ENCODE data around the gene CCDC112. TPM values are rescaled to one million over a fixed set of nuclear protein-coding genes. Genes with fewer than 3 reads are reported as not detected.

Gene CCDC112
- polyA plus RNA-seq, 2 of the 4 experiments (the other 2 are of a cell fraction) = 5.8 to 8.6 TPM

GRCh38 chr5:115338851-115339250, 42.4 kb upstream of the CCDC112 start:
- ATAC-seq = no peak
- CTCF ChIA-PET = interaction anchor here (0.5 to 1.1 kb wide), 2 partner anchors 19 to 30 kb away, joined by 3 read pairs; no protein-coding TSS in a partner anchor
- WGBS (ENCODE audit: missing lambda C conversion rate) = 35% methylated on average over 3 of the region's 3 CpGs

GRCh38 chr5:115337882-115338281, 41.4 kb upstream of the CCDC112 start:
- no peak overlapping the region for H3K4me2 ChIP-seq
- ChIA-PET POLR2A (no interaction called here), CTCF (interaction anchor here (1.4 to 1.8 kb wide), 2 partner anchors 28 to 39 kb away, joined by 3 to 5 read pairs; no protein-coding TSS in a partner anchor)
- no peak for TF ChIP-seq CEBPB (IDR thresholded peaks at IDR 0.05)
- H3K27ac ChIP-seq = no peak overlapping the region
- WGBS (ENCODE audit: missing lambda C conversion rate) = 73% methylated on average over 1 of the region's 1 CpG
- ATAC-seq = no peak
- FAIRE-seq = no peak
- H3K9me3 ChIP-seq = no peaks in the 10 kb centered on the region
- H3K4me1 ChIP-seq = peaks cover 3% of the 10 kb centered on the region; the same call in 2 of the 3 replicates
- no peak for DNase-seq (ENCODE audit: low read depth in 1 of 2, low spot score in 1 of 2)
- H3K4me3 ChIP-seq = no peak overlapping the region

More at GRCh38 chr5:115338851-115339250, 42.4 kb upstream of the CCDC112 start:
- POLR2A ChIA-PET = no interaction called here
- H3K27ac ChIP-seq = no peak overlapping the region
- no peaks in the 10 kb centered on the region for H3K9me3 ChIP-seq
- no peak overlapping the region for H3K4me2 ChIP-seq
- DNase-seq (ENCODE audit: low read depth in 1 of 2, low spot score in 1 of 2) = no peak
- H3K4me1 ChIP-seq = peaks cover 13% of the 10 kb centered on the region; the same call in 2 of the 3 replicates
- TF ChIP-seq KDM5A (IDR thresholded peaks at IDR 0.05) (no peak), GATA3 (IDR thresholded peaks at IDR 0.05; ENCODE audit: borderline replicate concordance) (no peak), FOSB (CRISPR knock-in tag; IDR thresholded peaks at IDR 0.05) (no peak), EHMT2 (IDR thresholded peaks at IDR 0.05; ENCODE audit: low read depth) (no peak)
- no peak overlapping the region for H3K4me3 ChIP-seq
- no peak for FAIRE-seq

- H3K9me3 ChIP-seq = no peaks in the 10 kb centered on the region
- 94% methylated on average over 1 of the region's 1 CpG for WGBS (ENCODE audit: missing lambda C conversion rate)
- POLR2A ChIA-PET = no interaction called here
These were observed 40.5 kb upstream of the CCDC112 start for GRCh38 chr5:115336964-115337363.

More at GRCh38 chr5:115336964-115337363, 40.5 kb upstream of the CCDC112 start:
- no peak overlapping the region for H3K27ac ChIP-seq
- no peak for DNase-seq (ENCODE audit: low read depth in 1 of 2, low spot score in 1 of 2)
- TF ChIP-seq RFX5 (IDR thresholded peaks at IDR 0.05) (no peak), SMC3 (IDR thresholded peaks at IDR 0.05) (no peak), GATA3 (IDR thresholded peaks at IDR 0.05; ENCODE audit: borderline replicate concordance) (no peak), FOXS1 (CRISPR knock-in tag; IDR thresholded peaks at IDR 0.05) (no peak), HMGXB4 (CRISPR knock-in tag; IDR thresholded peaks at IDR 0.05; ENCODE audit: borderline replicate concordance) (no peak), ATOH8 (CRISPR knock-in tag; IDR thresholded peaks at IDR 0.05; ENCODE audit: low read depth) (no peak), CBX2 (IDR thresholded peaks at IDR 0.05; ENCODE audit: borderline replicate concordance, low read depth) (no peak), CBX8 (IDR thresholded peaks at IDR 0.05) (no peak), CHD2 (IDR thresholded peaks at IDR 0.05; ENCODE audit: low read length, partially characterized antibody) (no peak), MAZ (IDR thresholded peaks at IDR 0.05; ENCODE audit: borderline replicate concordance, low read depth, low read length) (no peak), NFE2L2 (conservative IDR thresholded peaks at IDR 0.05; ENCODE audit: low read length) (no peak), REST (IDR thresholded peaks at IDR 0.05) (no peak), HES2 (IDR thresholded peaks at IDR 0.05) (no peak), ZFP36 (IDR thresholded peaks at IDR 0.05; ENCODE audit: borderline replicate concordance, partially characterized antibody) (no peak), NPAS2 (CRISPR knock-in tag; IDR thresholded peaks at IDR 0.05; ENCODE audit: borderline replicate concordance) (no peak), ELK1 (IDR thresholded peaks at IDR 0.05; ENCODE audit: low read depth, low read length) (no peak), MAX (IDR thresholded peaks at IDR 0.05) (no peak), RCOR1 (IDR thresholded peaks at IDR 0.05; ENCODE audit: low read depth, low read length) (no peak)
- H3K4me3 ChIP-seq = no peak overlapping the region
- FAIRE-seq = no peak
- no peaks in the 10 kb centered on the region for H3K4me1 ChIP-seq
- CTCF ChIA-PET = interaction anchor here (1.4 to 1.8 kb wide), 2 partner anchors 27 to 40 kb away, joined by 3 to 5 read pairs; no protein-coding TSS in a partner anchor
- no peak for ATAC-seq
- no peak overlapping the region for H3K4me2 ChIP-seq

Data from A549 (cell line).